Measurements from ENCODE around the gene RAD51B.
A peak's percentile ranks its signal among the peaks of the same experiment; 100 is the strongest.

RAD51B gene

GRCh38 chr14:68373847-68374444 is 554.4 kb downstream of the RAD51B start:
- H3K4me3 ChIP-seq (replicated peaks in 1 of 2; ENCODE audit: low read depth in 2 of 2, low read length in 2 of 2), result no peak overlapping the region
- DNase-seq (ENCODE audit: low read depth in 2 of 2), result no peak
- no peak for TF ChIP-seq CTCF (IDR thresholded peaks at IDR 0.05; ENCODE audit: low read depth, low read length)

GRCh38 chr14:68374682-68375081 is 555.1 kb downstream of the RAD51B start:
- DNase-seq (ENCODE audit: low read depth in 2 of 2), result no peak
- no peak for TF ChIP-seq CTCF (IDR thresholded peaks at IDR 0.05; ENCODE audit: low read depth, low read length)
- H3K4me3 ChIP-seq (replicated peaks in 1 of 2; ENCODE audit: low read depth in 2 of 2, low read length in 2 of 2), result no peak overlapping the region

GRCh38 chr14:68375376-68375775 is 555.8 kb downstream of the RAD51B start:
- no peak for DNase-seq (ENCODE audit: low read depth in 2 of 2)
- no peak for TF ChIP-seq CTCF (IDR thresholded peaks at IDR 0.05; ENCODE audit: low read depth, low read length)
- no peak overlapping the region for H3K4me3 ChIP-seq (replicated peaks in 1 of 2; ENCODE audit: low read depth in 2 of 2, low read length in 2 of 2)

GRCh38 chr14:68376067-68376779 is 556.6 kb downstream of the RAD51B start:
- DNase-seq (ENCODE audit: low read depth in 2 of 2), result peak in 1 of 2 donors; percentile 39
- no peak for TF ChIP-seq CTCF (IDR thresholded peaks at IDR 0.05; ENCODE audit: low read depth, low read length)
- no peak overlapping the region for H3K4me3 ChIP-seq (replicated peaks in 1 of 2; ENCODE audit: low read depth in 2 of 2, low read length in 2 of 2)

- H3K4me3 ChIP-seq (replicated peaks in 1 of 2; ENCODE audit: low read depth in 2 of 2, low read length in 2 of 2), result no peak overlapping the region
- DNase-seq (ENCODE audit: low read depth in 2 of 2), result no peak
Measured at GRCh38 chr14:68377006-68377405, 557.4 kb downstream of the RAD51B start.

GRCh38 chr14:68377459-68377858 is 557.9 kb downstream of the RAD51B start:
- no peak for TF ChIP-seq CTCF (IDR thresholded peaks at IDR 0.05; ENCODE audit: low read depth, low read length)
- peak; percentile 60 to 68 for DNase-seq (ENCODE audit: low read depth in 2 of 2)
- no peak overlapping the region for H3K4me3 ChIP-seq (replicated peaks in 1 of 2; ENCODE audit: low read depth in 2 of 2, low read length in 2 of 2)

More at GRCh38 chr14:68377006-68377405, 557.4 kb downstream of the RAD51B start:
- no peak for TF ChIP-seq CTCF (IDR thresholded peaks at IDR 0.05; ENCODE audit: low read depth, low read length)

All from cardiac fibroblast (primary cell).